GM04504 (cell line): ENCODE results near the gene PATL1.

Experiments used
- DNase-seq: peaks from one replicate; pipeline ENCODE4 v3.0.0-alpha.2; 2012; ENCODE audit warnings: low read depth

PATL1 gene

GRCh38 chr11:59615120-59615636 is 53.7 kb downstream of the PATL1 start:
- DNase-seq = no peak

GRCh38 chr11:59614277-59615119 is 54.3 kb downstream of the PATL1 start:
- DNase-seq = no peak

GRCh38 chr11:59611570-59612565 is 57.0 kb downstream of the PATL1 start:
- DNase-seq = peak; percentile 12

GRCh38 chr11:59610289-59610688 is 58.5 kb downstream of the PATL1 start:
- no peak for DNase-seq

- DNase-seq = no peak
Measured at GRCh38 chr11:59607703-59608454, 61.0 kb downstream of the PATL1 start.

- no peak for DNase-seq
Measured at GRCh38 chr11:59602432-59602831, 66.4 kb downstream of the PATL1 start.

- DNase-seq = no peak
Measured at GRCh38 chr11:59601788-59602187, 67.0 kb downstream of the PATL1 start.

GRCh38 chr11:59600636-59601035 is 68.2 kb downstream of the PATL1 start:
- DNase-seq = no peak

- no peak for DNase-seq
Measured at GRCh38 chr11:59600234-59600633, 68.6 kb downstream of the PATL1 start.

GRCh38 chr11:59598961-59599360 is 69.9 kb downstream of the PATL1 start:
- DNase-seq = no peak
